ENCODE results near the gene VSTM1.

DNA sequence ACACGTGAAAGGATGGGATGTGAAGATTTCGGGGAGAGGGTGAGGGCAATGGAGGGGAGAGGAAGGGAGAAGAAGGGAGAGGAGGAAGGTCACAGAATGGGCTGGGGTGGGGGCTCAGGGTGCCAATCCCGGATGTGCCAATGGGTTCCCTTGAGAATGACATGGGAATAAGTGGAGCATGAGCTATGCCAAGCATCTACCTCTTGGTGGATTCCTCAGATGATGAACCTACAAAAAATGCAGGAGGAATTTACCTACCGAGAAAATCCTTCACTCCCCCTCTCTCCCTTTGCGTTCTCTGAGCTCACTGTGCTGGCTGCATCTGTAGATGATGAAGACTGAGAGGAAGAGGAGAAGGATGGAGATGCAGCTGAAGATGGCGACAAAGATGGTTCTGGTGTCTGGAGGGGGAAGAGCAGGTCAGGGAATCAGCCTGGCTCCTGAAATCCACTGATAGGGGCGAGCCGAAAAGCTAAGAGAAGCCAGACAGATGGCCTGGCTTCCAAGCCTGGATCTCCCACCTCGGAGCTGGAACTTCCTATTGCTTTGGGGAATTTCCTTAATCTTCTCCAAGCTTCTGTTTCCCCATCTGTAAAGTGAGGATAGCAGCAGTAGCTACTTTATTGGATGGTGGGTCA lies 21.6 kb downstream of the VSTM1 start:
- no peak for TF ChIP-seq EZH2 (IDR thresholded peaks at IDR 0.05; ENCODE audit: borderline replicate concordance, low read length)
- TF ChIP-seq, protein P1, sequence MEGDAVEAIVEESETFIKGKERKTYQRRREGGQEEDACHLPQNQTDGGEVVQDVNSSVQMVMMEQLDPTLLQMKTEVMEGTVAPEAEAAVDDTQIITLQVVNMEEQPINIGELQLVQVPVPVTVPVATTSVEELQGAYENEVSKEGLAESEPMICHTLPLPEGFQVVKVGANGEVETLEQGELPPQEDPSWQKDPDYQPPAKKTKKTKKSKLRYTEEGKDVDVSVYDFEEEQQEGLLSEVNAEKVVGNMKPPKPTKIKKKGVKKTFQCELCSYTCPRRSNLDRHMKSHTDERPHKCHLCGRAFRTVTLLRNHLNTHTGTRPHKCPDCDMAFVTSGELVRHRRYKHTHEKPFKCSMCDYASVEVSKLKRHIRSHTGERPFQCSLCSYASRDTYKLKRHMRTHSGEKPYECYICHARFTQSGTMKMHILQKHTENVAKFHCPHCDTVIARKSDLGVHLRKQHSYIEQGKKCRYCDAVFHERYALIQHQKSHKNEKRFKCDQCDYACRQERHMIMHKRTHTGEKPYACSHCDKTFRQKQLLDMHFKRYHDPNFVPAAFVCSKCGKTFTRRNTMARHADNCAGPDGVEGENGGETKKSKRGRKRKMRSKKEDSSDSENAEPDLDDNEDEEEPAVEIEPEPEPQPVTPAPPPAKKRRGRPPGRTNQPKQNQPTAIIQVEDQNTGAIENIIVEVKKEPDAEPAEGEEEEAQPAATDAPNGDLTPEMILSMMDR (IDR thresholded peaks at IDR 0.05; ENCODE audit: low read length): no peak
